Activated CD8-positive, alpha-beta memory T cell treated with anti-CD3 and anti-CD28 coated beads for 36 hours (primary cell): ENCODE data around the gene NOTCH1. TPM values are rescaled to one million over a fixed set of nuclear protein-coding genes. Genes with fewer than 3 reads are reported as not detected.
"Not testable (repeated sequence)": the region's sequence is repeated elsewhere in the genome, so short reads cannot be mapped to it uniquely, and the experiment has no call there.

Source experiments
- CTCF ChIA-PET: fragments of 350-600 bp; sonication (Branson Sonifier 250); formaldehyde crosslinking; loops from one replicate; lab custom pipeline; 2021; ENCODE audit warnings: antibody characterized with exemption; lab: Charles Lee
- POLR2A ChIA-PET: fragments of 350-600 bp; sonication (Branson Sonifier 250); formaldehyde crosslinking; loops from one replicate; lab custom pipeline; 2021; ENCODE audit warnings: antibody characterized with exemption; lab: Charles Lee
- total RNA-seq, 2 experiments: library from RNA; stranded (reverse); gene quantifications; one replicate each; pipeline ENCODE4 v1.2.3, GENCODE V29; 2021

The NOTCH1 gene
- total RNA-seq, 2 experiments from 2014 or later, result 69.5 to 71.4 TPM

DNA sequence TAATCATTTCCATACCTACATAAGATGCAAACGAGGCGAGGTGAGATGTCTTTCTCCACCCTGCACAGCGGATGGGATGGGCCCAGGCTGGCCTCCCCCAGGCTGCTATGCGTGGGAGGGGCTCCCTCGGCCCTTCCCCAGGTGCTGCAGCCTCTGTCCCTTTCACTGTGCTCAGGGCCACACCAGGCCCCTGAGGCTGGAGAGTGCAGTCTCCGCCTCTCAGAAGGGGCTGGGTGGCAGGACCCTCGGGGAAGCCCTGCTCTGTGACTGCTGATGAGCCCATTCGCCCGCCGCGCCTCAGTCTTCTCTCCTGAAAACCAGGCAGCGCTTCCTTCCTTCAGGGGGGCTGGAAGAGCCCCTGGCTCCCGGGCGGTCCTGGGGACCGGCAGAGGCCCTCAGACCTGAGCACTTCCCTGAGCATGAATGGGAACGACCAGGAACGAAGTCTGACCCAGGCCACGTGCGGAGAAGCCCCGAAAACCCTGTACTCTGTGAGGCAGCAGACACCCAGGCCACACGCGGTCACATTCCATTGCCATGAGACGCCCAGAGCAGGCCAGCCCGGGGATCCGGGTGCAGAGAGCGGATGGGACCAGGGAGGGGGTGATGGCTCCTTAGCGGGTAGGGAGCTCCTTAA, 21.9 kb upstream of the NOTCH1 start:
- ChIA-PET POLR2A (no interaction called here), CTCF (no interaction called here)

DNA sequence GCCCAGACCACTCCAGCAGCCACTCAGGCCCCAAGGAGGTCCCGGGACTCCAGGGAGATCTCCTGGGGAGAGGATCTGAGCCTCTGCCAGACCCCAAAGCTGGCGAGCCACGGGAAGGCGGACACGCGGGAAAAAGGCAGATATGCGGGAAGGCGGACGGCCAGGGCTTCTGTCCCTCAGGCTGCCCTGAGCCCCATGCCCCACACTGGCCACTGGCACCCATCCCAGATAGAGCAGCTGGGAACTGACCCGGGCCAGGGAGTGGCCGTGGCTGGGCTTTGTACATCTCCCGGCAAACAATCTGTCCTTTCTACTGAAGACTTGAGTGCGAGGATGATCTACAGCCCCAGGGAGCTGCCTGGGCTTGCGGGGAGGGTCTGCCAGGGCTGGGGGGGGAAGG, 21.1 kb upstream of the NOTCH1 start:
- ChIA-PET POLR2A (no interaction called here), CTCF (no interaction called here)

DNA sequence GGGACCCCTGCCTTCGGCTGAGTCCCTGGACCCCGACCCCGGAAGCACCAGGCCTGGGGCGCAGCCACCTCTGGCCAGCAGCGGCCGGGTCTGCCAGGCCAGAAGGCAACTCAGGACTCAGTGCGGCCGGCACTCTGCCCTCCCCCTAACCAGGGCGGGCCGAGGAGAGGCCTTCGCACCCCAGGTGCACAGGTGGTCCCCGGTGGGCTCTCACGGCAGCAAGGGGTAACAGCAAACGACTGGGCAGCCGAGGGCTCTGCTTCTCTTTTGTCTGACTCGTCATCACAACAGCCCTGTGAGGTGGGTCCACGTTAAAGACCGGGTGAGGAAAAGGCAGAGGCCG, 20.7 kb upstream of the NOTCH1 start:
- POLR2A ChIA-PET, result no interaction called here
- CTCF ChIA-PET, result no interaction called here

DNA sequence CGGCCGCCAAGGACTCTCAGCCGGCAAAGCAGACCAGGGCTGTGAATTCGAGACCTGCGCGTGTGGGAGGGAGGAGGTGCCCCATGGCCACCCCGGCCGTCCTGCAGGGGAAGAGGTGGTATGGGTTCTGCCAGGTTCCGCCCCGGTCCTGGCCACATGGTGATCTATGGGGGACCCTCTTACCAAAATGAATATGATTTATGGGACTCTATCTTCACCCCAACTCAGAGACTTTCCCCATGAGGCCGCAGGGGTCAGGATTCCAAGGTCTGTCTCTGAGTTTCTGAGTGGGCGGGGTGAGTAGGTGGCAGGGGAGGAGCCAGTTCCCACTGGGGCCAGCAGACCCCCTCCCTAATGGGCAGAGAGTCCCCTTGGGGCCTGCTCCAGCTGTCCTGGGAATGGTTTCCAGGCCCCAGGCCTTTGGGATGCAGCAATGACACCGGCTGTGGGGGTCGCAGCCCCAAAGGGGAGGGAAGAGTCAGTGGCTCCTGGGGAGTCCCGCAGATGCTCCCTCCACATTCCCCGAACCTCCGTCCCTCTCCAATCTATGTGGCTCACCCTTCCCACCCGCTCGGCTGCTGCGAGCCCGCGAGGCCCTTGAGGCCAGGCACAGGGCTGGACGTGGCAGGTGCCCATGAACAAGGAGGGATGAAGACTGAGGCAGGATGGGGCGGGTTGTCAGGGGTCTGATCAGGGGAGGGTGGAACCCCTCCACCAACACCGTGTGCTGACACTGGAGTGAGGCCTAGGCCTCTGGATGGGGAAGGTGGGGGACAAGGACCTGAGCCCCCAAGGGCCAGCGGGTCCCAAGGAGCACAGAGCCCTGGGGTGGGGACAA, 20.1 kb upstream of the NOTCH1 start:
- ChIA-PET CTCF (no interaction called here), POLR2A (no interaction called here)

DNA sequence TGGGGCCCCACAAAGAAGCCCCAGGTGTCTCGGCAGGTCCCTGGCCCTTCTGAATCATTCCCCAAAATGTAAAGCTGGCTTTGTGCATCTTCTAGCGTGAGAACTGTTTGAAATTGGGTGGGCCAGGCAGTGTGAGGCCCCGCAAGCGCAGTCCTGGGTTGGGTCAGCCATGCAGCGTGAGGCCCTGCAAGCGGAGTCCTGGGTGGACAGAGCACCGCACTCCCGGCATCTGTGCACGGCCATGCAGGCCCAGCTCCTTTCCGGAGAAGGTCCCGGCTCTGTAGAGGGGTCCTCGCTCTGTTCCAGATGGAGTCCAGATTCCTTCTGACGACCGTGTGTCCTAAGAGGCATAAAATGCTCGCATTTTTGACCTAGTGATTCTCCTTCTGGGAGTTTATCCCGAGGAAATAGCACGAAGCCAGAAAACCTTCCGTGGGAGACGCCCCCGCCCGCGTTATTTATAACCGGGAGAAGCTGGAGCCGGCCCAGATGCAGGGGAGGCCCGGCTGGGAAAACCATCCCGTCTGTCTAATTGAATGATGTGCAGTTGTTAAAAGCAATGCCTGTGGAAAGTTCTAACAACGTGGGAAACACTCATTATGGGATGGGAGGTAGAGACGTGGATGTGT, 19.4 kb upstream of the NOTCH1 start:
- ChIA-PET POLR2A (no interaction called here), CTCF (interaction anchor here (0.8 kb wide), 1 partner anchor 42 kb away, joined by 3 read pairs; no protein-coding TSS in a partner anchor)

DNA sequence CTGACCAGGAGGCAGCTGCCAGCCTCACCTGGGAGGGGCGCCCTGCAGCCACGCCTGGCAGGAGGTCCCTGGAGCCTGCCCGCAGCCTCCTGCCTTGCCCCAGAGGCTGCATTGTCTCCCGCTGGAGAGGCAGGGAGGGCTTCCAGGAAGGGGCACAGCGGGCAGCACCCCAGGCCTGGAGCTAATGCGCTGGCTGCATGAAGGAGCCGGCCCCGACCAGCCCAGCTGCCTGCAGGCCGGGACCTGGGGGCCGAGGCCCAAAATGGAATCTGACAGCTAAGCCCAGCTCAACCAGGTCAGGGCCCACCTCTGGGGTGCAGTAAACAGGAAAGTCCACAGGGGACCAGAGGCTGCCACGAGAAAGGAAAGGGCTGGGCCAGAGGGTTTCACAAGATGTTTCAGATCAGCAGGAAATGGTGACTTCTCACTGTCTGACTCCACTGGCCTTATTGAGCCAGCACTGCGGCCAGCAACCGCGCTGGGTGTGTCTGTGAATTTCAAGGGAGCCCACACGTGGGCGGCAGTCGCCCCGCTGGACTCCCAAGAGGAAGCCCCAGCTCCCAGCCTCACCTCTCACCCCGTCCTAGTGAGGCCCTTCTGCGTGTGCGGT, 18.6 kb upstream of the NOTCH1 start:
- CTCF ChIA-PET, result interaction anchor here (0.8 kb wide), 1 partner anchor 42 kb away, joined by 3 read pairs; no protein-coding TSS in a partner anchor
- POLR2A ChIA-PET, result interaction anchor here (0.5 kb wide), 1 partner anchor 320 kb away, joined by 3 read pairs; no protein-coding TSS in a partner anchor

DNA sequence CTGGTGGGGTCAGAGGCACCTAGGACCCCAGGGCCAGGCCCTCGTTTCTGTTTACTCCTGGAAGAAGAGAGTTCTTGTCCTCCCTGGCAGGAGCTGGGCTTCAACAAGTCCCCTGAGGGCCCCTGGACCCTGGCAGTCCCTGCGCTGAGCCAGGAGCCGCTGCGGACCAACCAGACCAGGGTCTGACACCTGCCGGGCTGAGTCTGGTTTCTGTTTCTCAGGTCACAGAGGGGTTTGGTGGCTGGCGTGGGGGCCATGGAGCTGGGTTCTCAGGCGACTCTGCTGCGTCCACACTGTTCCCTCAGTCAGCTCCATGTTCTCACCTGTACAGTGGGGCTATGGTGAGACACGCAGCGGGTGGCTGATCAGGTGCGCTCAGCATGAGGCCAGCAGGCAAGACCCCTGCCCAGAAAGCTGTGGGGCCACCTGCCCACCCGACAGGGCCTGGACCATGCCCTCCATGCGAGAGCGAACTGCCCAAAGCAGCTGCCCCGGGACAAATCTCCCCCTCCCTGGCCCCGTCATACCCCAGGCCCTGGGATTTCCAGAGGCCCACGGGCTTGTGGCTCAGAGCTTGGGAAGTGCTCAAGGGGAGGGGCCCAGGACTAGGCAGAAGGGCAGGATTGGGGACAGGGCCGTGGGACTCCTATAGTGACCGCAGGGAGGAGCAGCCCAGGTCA, 17.9 kb upstream of the NOTCH1 start:
- ChIA-PET POLR2A (interaction anchor here (0.5 kb wide), 1 partner anchor 320 kb away, joined by 3 read pairs; no protein-coding TSS in a partner anchor), CTCF (no interaction called here)

DNA sequence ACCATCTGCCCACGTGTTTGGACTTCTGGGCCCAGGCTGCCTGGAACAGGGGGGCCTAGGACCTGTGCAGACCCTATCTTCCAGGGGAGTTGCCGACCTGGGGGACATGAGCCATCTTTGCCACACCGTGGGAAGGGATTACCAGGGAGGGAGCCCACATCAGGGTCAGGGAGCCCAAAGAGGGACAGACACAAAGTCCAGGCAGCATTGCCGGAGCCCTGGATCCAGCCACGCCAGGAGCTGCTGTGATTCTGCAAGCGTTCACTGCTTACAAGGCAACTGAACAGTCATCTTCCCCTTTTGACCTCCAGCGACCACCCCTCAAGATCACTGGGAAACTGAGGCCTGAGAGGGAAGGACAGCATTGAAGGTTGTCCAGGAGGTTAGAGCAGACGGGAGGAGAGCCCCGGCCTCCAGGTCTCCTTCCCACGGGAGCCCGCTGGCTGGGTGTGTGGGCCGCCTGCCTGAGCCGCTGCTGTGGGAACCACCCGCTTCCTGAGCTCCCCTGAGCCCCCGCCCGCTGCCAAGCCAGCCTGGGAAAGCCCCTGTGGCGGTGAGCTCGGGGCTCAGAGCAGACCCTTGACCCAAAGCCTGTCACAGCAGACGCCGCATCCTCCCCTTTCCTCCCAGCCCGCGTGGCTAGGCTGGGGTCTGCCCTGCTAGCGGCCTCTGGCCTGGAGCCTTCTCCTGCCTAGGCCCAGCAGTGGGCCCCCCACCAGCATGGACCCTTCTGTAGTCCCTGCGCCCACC, 17.1 kb upstream of the NOTCH1 start:
- ChIA-PET CTCF (interaction anchor here (0.6 kb wide), 1 partner anchor 260 kb away, joined by 3 read pairs; no protein-coding TSS in a partner anchor), POLR2A (interaction anchor here (0.6 kb wide), 1 partner anchor 102 kb away, joined by 3 read pairs; no protein-coding TSS in a partner anchor)

DNA sequence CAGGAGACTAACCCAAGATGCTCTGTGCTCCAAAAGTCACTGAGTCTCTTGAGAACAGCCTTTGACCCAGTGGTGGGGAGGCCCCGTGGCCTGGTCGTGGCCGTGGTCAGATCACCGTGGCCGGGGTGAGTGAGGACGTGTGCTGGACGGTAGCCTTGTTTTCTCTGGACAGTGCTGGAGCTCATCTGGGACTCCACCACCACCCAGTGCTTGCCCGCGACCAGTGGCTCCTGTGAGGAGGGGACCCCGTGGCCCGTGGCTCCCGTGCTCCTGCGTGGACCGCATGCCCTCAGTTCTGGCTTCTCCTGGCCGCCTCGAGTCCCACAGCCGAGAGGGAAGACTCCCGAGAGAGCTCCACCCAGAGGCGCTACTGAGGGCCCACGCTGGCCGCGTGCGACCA, 15.9 kb upstream of the NOTCH1 start:
- ChIA-PET CTCF (no interaction called here), POLR2A (no interaction called here)

DNA sequence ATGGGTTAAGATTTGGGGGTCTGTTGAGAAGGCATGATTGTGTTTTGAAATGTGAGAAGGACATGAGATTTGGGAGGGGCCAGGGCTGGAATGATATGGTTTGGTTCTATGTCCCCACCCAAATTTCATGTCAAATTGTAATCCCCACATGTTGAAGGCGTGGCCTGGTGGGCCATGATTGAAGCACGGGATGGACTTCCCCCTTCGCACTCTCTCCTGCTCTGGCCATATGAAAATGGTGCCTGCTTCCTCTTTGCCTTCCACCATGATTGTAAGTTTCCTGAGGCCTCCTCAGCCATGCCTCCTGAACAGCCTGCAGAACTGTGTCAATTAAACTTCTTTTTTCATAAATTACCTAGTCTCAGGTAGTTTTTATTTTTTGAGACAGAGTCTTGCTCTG, 14.7 kb upstream of the NOTCH1 start:
- CTCF ChIA-PET, result no interaction called here
- POLR2A ChIA-PET, result no interaction called here

DNA sequence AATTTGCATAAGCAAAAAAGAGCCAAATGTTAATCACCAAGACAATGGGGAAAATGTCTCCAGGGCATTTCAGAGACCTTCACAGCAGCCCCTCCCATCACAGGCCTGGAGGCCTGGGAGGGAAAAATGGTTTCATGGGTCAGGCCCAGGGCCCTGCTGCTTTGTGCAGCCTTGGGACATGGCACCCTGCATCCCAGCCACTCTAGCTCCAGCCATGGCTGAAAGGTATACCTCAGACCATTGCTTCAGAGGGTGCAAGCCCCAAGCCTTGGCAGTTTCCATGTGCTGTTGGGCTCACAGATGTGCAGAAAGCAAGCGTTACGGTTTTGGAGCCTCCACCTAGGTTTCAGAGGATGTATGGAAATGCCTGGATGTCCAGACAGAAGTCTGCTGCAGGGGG, 13.5 kb upstream of the NOTCH1 start:
- CTCF ChIA-PET, POLR2A ChIA-PET: not testable (repeated sequence)

DNA sequence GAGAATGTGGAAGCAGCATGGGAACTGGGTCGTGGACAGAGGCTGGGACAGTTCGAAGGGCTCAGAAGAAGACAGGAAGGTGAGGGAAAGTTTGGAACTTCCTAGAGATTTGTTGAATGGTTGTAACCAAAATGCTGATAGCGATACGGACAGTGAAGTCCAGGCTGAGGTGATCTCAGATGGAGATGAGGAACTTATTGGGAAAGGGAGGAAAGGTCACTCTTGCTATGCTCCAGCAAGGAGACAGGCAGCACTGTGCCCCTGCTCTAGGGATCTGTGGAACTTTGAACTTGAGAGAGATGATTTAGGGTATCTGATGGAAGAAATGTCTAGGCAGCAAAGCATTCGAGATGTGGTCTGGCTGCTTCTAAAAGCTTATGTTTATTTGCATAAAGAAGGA, 13.0 kb upstream of the NOTCH1 start:
- POLR2A ChIA-PET, CTCF ChIA-PET: not testable (repeated sequence)

DNA sequence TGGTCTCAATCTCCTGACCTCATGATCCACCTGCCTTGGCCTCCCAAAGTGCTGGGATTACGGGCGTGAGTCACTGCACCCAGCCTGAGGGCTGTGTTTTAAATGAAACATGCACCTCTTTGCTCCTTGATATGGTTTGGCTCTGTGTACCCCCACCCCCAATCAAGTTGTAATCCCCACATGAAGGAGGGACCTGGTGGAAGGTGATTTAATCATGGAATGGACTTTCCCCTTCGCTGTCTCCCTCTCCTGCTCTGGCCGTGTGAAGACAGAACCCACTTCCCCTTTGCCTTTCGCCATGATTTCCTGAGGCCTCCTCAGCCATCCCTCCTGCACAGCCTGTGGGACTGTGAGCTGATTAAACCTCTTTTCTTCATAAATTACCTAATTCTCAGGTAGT, 12.5 kb upstream of the NOTCH1 start:
- ChIA-PET POLR2A (interaction anchor here (0.7 kb wide), 1 partner anchor 31 kb away, joined by 5 read pairs; no protein-coding TSS in a partner anchor), CTCF (no interaction called here)

DNA sequence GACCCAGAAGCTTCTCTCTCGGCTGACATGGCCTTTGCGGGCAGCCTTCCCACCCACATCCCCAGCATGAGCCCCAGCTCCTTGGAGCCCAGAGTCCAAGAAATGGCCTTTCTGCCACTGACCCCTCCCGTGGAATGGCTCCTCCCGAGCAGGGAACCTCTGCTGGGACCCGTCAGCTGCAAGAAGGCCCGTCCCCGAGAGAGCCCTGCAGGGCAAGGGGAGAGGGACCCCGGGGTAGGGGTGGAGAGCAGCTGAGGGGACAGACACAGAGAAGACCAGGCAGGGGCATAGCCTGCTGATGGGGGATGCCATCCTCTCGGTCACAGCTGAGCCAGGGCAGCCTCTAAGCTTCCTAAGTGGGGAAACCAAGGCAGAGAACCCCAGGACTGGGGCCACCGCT, 11.2 kb upstream of the NOTCH1 start:
- CTCF ChIA-PET, result no interaction called here
- POLR2A ChIA-PET, result no interaction called here

DNA sequence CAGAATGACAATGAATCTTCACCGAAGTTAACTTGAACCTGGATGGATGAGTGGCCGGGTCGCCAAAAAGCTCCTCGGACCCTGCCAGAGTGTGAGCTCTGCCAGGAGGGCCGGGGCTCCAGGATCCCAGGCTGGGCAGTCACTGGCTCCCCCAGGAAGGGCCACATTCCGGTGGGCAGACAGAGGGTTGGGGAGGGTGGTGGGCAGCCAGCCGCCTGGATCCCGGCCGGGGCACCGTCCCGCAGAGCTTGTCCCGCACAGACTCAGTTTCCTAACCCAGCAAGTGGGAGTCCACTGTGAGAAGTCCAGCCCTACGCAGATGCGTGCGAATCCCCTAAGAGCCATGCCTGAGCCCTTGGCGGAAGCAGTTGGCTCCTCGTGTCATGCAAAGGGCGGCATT, 10.3 kb upstream of the NOTCH1 start:
- POLR2A ChIA-PET, result interaction anchor here (0.5 kb wide), 1 partner anchor 84 kb away, joined by 3 read pairs; no protein-coding TSS in a partner anchor
- CTCF ChIA-PET, result no interaction called here

DNA sequence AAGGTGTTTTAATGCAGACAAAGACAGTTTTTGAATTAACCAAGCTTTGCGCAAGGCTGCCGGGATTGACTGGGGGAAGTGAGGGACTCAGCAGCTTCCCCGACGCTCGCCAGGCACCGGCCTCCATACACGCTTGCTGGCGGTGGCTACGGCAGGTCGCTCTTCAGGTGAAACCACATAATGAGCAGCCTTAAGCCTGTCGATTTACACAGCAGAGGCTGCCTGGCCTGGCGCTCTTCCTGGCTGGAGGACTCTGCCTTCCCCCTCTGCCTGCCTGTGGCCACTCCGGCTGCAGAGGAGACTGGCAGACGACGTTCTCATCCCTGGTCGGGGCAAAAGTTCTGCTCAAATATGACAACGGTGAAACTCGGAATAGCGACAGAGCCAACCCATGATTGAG, 9.0 kb upstream of the NOTCH1 start:
- ChIA-PET CTCF (no interaction called here), POLR2A (no interaction called here)

DNA sequence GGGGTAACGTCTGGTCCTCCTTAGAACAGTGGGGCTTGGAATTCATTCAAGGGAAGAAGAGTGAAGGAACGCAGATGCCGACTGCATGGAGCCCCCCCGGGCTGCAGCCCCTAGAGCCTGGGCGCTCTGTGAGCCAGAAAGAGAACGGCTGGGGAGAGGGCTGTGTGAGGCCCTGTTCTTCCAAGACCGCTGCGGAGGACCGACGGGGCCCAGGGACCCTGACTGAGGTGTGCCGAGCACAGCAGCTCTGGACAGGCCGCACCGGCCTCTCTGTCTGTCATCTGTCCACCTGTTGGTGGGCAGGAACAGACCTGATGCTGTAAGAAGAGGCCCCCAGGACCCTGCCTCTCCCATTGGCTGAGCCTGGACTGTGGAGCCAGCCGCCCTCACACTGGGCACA, 7.7 kb upstream of the NOTCH1 start:
- CTCF ChIA-PET, result no interaction called here
- POLR2A ChIA-PET, result no interaction called here

DNA sequence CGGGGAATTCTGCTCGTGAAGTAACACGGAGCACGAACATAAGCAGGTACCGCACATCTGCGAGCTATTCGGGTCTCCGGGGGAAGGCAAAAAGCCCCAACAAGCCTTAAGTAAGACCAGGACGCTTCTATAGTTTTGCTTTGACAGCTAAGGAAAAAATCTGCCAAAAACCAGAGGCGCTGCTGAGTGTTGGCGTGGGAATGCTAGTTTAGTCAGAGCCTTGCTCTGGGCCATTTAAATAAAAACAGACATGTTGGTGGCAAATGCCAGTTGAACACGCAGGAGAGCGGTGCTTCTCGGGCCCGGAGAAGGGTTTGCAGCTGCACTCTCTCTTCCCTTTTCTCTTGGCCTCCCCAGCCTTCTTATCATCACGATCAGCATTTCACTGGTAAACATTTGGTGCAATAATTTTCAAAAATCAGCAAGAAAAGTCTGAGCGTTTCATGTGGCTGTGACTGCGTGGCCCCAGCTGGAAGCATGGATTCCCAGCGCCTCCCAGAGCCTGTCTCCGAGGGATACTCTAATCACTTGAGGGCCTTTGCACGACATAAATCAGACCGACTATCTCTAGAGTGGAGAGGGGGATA, 6.4 kb upstream of the NOTCH1 start:
- POLR2A ChIA-PET, result no interaction called here
- CTCF ChIA-PET, result interaction anchor here (0.9 kb wide), 1 partner anchor 48 kb away, joined by 3 read pairs; no protein-coding TSS in a partner anchor
